ENCODE measurements around the gene STEEP1.

DNA sequence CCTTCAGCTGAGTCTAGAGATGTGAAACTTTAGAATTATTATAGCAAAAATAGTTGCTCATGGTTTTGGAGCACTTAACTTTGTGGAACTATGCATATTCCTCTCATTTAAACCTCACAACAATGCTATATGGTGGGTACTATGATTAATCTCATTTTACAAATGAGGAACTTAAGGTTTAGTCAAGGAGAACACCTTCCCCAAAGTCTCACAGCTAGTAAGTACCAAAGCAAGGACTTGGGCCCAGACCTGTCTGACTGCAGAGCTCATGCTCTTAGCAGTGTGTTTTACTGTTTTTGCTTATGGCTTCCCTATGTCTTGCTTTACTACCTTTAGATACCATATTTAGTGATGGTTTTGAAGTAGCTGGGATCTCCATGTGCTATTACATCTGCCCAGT, 14.2 kb upstream of the STEEP1 start:
- TF ChIP-seq, protein P1, sequence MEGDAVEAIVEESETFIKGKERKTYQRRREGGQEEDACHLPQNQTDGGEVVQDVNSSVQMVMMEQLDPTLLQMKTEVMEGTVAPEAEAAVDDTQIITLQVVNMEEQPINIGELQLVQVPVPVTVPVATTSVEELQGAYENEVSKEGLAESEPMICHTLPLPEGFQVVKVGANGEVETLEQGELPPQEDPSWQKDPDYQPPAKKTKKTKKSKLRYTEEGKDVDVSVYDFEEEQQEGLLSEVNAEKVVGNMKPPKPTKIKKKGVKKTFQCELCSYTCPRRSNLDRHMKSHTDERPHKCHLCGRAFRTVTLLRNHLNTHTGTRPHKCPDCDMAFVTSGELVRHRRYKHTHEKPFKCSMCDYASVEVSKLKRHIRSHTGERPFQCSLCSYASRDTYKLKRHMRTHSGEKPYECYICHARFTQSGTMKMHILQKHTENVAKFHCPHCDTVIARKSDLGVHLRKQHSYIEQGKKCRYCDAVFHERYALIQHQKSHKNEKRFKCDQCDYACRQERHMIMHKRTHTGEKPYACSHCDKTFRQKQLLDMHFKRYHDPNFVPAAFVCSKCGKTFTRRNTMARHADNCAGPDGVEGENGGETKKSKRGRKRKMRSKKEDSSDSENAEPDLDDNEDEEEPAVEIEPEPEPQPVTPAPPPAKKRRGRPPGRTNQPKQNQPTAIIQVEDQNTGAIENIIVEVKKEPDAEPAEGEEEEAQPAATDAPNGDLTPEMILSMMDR (IDR thresholded peaks at IDR 0.05 in 8 of 11, conservative IDR thresholded peaks at IDR 0.05 in 3 of 11) = no peak
- no peak for TF ChIP-seq POLR2A (IDR thresholded peaks at IDR 0.05)

Data from spleen (tissue), 7 donors.